Upper lobe of left lung (tissue), 6 donors: ENCODE results near the gene ADAMTSL4. TPM values are rescaled to one million over a fixed set of nuclear protein-coding genes. Genes with fewer than 3 reads are reported as not detected.

Experiments
- ATAC-seq, 2 donors: fragments of 200-7000 bp; cut with Tn5 transposase; one replicate each; pipeline ENCODE4 v1.9.1; 2022; ENCODE audit warnings: mild to moderate bottlenecking in 2 of 2, moderate library complexity in 2 of 2; ENCODE audit not compliant: low FRiP score in 2 of 2
- DNase-seq, 2 donors: peaks; one replicate each; pipeline ENCODE4 v3.0.0-alpha.2; 2019 to 2020
- H3K27ac ChIP-seq, 4 donors: fragments of 200-600 bp; sonication (generic); one replicate each; pipeline ENCODE4 v1.5.1; 2016 to 2019
- H3K27me3 ChIP-seq, 4 donors: fragments of 200-600 bp; sonication (generic); one replicate each; pipeline ENCODE4 v1.5.1; 2017 to 2019
- H3K36me3 ChIP-seq, 4 donors: fragments of 200-600 bp; sonication (generic); one replicate each; pipeline ENCODE4 v1.5.1; 2016 to 2019
- H3K4me1 ChIP-seq, 4 donors: fragments of 200-600 bp; sonication (generic); one replicate each; pipeline ENCODE4 v1.5.1; 2018 to 2019
- H3K4me3 ChIP-seq, 4 donors: fragments of 200-600 bp; sonication (generic); one replicate each; pipeline ENCODE4 v1.5.1; 2017 to 2019; ENCODE audit warnings: mild to moderate bottlenecking in 2 of 4, moderate library complexity in 1 of 4
- H3K9me3 ChIP-seq, 4 donors: fragments of 200-600 bp; sonication (generic); one replicate each; pipeline ENCODE4 v1.5.1; 2018 to 2019
- EP300 ChIP-seq, 4 donors: sonication (generic); formaldehyde crosslinking; IDR thresholded peaks; one replicate each; pipeline ENCODE4 v1.5.1; 2017; ENCODE audit warnings: antibody characterized with exemption in 4 of 4, control low read depth in 2 of 4
- POLR2A ChIP-seq, 4 donors: fragments of 450-650 bp; IDR thresholded peaks; one replicate each; pipeline ENCODE4 v1.5.1; 2016 to 2017; ENCODE audit warnings: antibody characterized with exemption in 4 of 4, mild to moderate bottlenecking in 2 of 4
- POLR2AphosphoS5 ChIP-seq, 2 donors: sonication (generic); formaldehyde crosslinking; IDR thresholded peaks; one replicate each; pipeline ENCODE4 v1.5.1; 2017; ENCODE audit warnings: antibody characterized with exemption in 2 of 2
- WGBS, 2 donors: methylation state at CpG; one replicate each; pipeline ENCODE4 v1.1.5; 2017 to 2018; 5-methylcytosine and 5-hydroxymethylcytosine counted together
- total RNA-seq, 6 donors: library from RNA; depleted of rRNA in 4 of 6; stranded (reverse); fragments of >200 nt in 4 of 6; gene quantifications; one replicate each; pipeline versions ENCODE4 v1.1.0 to v1.2.1, GENCODE V29; 2016 to 2021
- TF ChIP-seq, protein P1 (sequence below), 6 experiments: fragments of 450-650 bp in 4 of 6; fragments of 200-600 bp in 2 of 6; sonication (generic) in 2 of 6; IDR thresholded peaks; one replicate each; pipeline ENCODE4 v1.5.1; 2016 to 2019; ENCODE audit warnings: antibody characterized with exemption in 6 of 6
- donor health status: DM: no; HTN: no; CAD: no; lungs with moderate emphysema.
- donor health status: DM: no; HTN: yes; CAD: no; lungs with severe emphysema.

The ADAMTSL4 gene
- total RNA-seq, 6 donors from 2014 or later: 40.3 to 169 (median 139) TPM

DNA sequence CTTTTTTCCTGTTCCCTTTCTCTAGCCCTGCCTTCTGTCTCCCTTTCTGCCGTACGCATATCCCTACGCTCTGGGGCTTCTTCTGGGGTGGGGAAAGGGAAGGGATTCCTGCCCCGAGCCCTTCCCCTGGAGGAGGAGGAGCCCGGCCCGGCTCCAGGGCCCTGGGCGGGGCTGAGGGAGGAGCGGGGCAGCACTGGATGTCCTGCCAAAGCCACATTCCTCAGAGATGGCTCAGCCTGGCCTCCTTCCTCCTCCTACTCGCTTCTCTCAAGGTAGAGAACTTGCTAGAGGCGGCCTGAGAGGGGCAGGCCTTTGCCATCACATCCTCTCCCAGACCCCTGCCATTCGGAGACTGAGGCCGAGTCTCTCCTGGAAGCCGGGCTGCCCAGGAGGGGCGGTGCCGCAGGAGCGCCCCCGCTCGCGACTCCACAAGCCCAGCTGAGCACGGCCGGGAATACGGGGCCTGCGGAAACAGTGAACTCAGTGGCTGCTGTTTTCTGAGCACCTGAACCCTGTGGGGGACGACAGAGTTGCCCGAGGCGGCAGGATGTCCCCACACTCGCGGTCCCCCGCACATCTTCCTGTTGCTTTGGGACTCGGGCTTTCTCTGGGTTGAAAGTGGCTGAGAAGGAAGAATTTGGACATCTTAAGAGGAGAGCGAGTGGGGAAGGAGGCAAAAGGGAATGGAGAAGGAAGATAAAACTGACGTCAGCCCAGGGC lies 12.2 kb downstream of the ADAMTSL4 start:
- 1% methylated on average over 23 to 32 of the region's 32 CpGs for WGBS, 2 donors
- Histone ChIP-seq H3K27me3 (no peaks in the 10 kb centered on the region), H3K4me3 (peak overlapping the region; percentile 39 to 58 (median 50)), H3K36me3 (peaks cover 0 to 23% (median 8%) of the 10 kb centered on the region in 4 donors), H3K4me1 (peaks cover 74 to 79% (median 75%) of the 10 kb centered on the region in 4 donors), H3K27ac (peak overlapping the region; percentile 98 to 100 (median 100)), H3K9me3 (no peaks in the 10 kb centered on the region)
- ATAC-seq (peak; percentile 85 to 94), DNase-seq (peak; percentile 97)
- TF ChIP-seq POLR2AphosphoS5 (IDR thresholded peaks at IDR 0.05) (peak; percentile 93 to 99), EP300 (IDR thresholded peaks at IDR 0.05) (peak in 2 of 4 donors; percentile 93 to 98), POLR2A (IDR thresholded peaks at IDR 0.05) (peak in 3 of 4 donors; percentile 89 to 98 (median 93))
- TF ChIP-seq, protein P1, sequence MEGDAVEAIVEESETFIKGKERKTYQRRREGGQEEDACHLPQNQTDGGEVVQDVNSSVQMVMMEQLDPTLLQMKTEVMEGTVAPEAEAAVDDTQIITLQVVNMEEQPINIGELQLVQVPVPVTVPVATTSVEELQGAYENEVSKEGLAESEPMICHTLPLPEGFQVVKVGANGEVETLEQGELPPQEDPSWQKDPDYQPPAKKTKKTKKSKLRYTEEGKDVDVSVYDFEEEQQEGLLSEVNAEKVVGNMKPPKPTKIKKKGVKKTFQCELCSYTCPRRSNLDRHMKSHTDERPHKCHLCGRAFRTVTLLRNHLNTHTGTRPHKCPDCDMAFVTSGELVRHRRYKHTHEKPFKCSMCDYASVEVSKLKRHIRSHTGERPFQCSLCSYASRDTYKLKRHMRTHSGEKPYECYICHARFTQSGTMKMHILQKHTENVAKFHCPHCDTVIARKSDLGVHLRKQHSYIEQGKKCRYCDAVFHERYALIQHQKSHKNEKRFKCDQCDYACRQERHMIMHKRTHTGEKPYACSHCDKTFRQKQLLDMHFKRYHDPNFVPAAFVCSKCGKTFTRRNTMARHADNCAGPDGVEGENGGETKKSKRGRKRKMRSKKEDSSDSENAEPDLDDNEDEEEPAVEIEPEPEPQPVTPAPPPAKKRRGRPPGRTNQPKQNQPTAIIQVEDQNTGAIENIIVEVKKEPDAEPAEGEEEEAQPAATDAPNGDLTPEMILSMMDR (IDR thresholded peaks at IDR 0.05): peak in 2 of 6 experiments; percentile 39 to 45

DNA sequence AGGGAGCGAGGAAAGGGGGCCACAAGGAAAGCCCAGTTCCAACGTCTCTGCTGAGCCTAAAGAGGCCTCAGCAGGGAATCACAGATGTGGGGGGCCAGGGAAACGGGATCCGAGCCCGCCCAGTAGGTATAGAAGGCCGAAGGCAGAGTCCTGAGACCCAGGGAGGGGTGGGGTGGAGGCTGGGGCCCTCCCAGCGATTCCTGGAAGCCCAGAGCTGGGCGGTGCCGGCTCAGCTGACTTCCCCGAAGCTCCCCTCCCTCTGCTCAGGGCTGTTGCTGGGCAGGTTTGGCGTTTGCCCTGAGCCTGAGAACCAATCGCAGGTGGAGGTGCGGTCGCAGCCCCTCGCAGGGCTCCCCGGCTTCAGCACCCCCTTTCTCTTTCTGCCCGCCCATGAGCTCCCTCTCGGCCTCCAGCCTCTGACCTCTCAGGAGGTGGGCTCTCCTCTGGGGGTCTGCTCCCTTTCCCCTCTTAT lies 12.8 kb downstream of the ADAMTSL4 start:
- Histone ChIP-seq H3K9me3 (no peaks in the 10 kb centered on the region), H3K36me3 (peaks cover 0 to 17% (median 4%) of the 10 kb centered on the region in 4 donors), H3K27ac (peak overlapping the region; percentile 98 to 100 (median 100)), H3K27me3 (no peaks in the 10 kb centered on the region), H3K4me1 (peaks cover 80 to 85% (median 80%) of the 10 kb centered on the region in 4 donors), H3K4me3 (peak overlapping the region; percentile 39 to 58 (median 50))
- peak; percentile 82 to 92 for ATAC-seq
- peak; percentile 95 to 97 for DNase-seq
- 0 to 1% methylated on average over 17 to 18 of the region's 18 CpGs for WGBS, 2 donors
- TF ChIP-seq POLR2AphosphoS5 (IDR thresholded peaks at IDR 0.05) (peak; percentile 96 to 99), EP300 (IDR thresholded peaks at IDR 0.05) (peak; percentile 96 to 100 (median 99)), POLR2A (IDR thresholded peaks at IDR 0.05) (peak in 1 of 4 donors; percentile 54)
- TF ChIP-seq, protein P1 (IDR thresholded peaks at IDR 0.05): no peak

- Histone ChIP-seq H3K27ac (peak overlapping the region; percentile 98 to 100 (median 100)), H3K36me3 (peaks cover 0 to 11% (median under 1%) of the 10 kb centered on the region in 4 donors), H3K4me1 (peaks cover 85 to 91% (median 87%) of the 10 kb centered on the region in 4 donors), H3K27me3 (no peaks in the 10 kb centered on the region), H3K9me3 (no peaks in the 10 kb centered on the region), H3K4me3 (peak overlapping the region in 3 of 4 donors; percentile 46 to 58 (median 53))
- TF ChIP-seq EP300 (IDR thresholded peaks at IDR 0.05) (no peak), POLR2AphosphoS5 (IDR thresholded peaks at IDR 0.05) (peak in 1 of 2 donors; percentile 9)
- DNase-seq: peak in 1 of 2 donors; percentile 77
- 9 to 11% methylated on average over 3 to 4 of the region's 4 CpGs for WGBS, 2 donors
- no peak for ATAC-seq
These were observed 13.5 kb downstream of the ADAMTSL4 start for GRCh38 chr1:150562446-150563339.

DNA sequence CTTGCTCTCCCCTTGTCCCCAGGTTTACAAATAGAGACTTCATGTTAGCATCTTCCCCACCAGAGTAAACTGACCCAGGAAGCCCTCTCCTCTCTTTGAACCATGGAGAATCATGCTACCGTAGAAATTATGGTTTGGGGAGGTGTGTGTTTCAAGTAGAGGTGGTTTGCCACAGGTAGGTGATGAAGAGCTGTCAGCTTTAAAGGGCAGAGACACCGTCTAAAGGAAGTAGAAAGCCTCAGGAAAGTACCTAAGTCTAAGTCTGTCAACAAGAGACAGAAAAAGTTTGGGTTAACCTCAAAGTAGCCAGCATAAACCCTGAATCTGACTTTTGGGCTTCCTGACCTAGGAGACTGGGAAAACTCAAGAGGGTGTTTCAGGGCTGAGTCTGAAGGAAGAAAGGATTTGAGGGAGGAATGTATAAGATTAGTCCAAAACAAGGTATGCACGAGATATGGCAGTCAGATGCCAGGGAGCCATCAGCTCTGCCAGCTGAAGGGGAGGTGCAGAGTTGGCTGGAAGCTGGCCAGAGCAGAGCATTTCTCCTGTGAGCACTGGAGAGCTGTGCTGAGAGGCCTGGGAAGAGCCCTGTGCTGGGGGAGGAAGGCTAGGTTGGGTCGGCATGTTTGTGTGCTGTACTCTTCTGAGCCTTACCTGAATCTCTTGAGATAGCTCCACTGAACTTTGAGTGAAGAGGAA lies 14.3 kb downstream of the ADAMTSL4 start:
- peak overlapping the region in 2 of 4 donors; percentile 7 to 53 for H3K4me3 ChIP-seq
- no peaks in the 10 kb centered on the region for H3K9me3 ChIP-seq
- ATAC-seq (no peak), DNase-seq (peak in 1 of 2 donors; percentile 89)
- 14 to 26% methylated on average over 4 of the region's 4 CpGs for WGBS, 2 donors
- peaks cover 82 to 94% (median 88%) of the 10 kb centered on the region in 4 donors for H3K4me1 ChIP-seq
- no peaks in the 10 kb centered on the region for H3K27me3 ChIP-seq
- peak in 2 of 4 donors; percentile 4 to 42 for TF ChIP-seq POLR2A (IDR thresholded peaks at IDR 0.05)
- no peak for TF ChIP-seq POLR2AphosphoS5 (IDR thresholded peaks at IDR 0.05)
- peak in 1 of 4 donors; percentile 10 for TF ChIP-seq EP300 (IDR thresholded peaks at IDR 0.05)
- TF ChIP-seq, protein P1 (IDR thresholded peaks at IDR 0.05): no peak
- peaks cover 0 to 3% (median 0%) of the 10 kb centered on the region in 4 donors for H3K36me3 ChIP-seq
- peak overlapping the region; percentile 98 to 100 (median 100) for H3K27ac ChIP-seq
